Posterior vena cava (tissue), 2 donors: ENCODE data around the gene TMX4. TPM values are rescaled to one million over a fixed set of nuclear protein-coding genes. Genes with fewer than 3 reads are reported as not detected.

Source experiments
- total RNA-seq, 2 donors: library from RNA; stranded (reverse); fragmentation: NEBNext Ultra II Directional; extraction: Animal tissue kit (Norgen Biotek cat#: 25700); gene quantifications; one replicate each; pipeline ENCODE4 v1.2.1, GENCODE V29; 2021
- donor health status: DM: yes; HTN: yes; CAD: no.
- donor health status: DM: yes; HTN: yes; CAD: no.

Gene TMX4
- total RNA-seq, 2 donors from 2014 or later = 51.8 to 64.6 TPM

Other genes with a start within 250 kb of the TMX4 start
- gene HAO1, start 79.3 kb downstream of the TMX4 start, total RNA-seq = not detected
- gene PLCB1, start 112.5 kb upstream of the TMX4 start, total RNA-seq = 10 to 100 TPM; 16.9 to 20.8 TPM